NCI-H2029 treated with DMSO at 0.1 percent for 48 hours (cell line): ENCODE data around the gene AMFR.

ENCODE experiments used
- DNase-seq: peaks from one replicate; lab custom pipeline; 2025; lab: John Stamatoyannopoulos, UW

The AMFR gene

GRCh38 chr16:56425439-56425832 is at the start of gene AMFR:
TSS of gene AMFR (minus strand) at chr16:56425545. CDS start at chr16:56425327, 218 bp downstream.
- DNase-seq, result no peak

- DNase-seq, result no peak
Measured at GRCh38 chr16:56470666-56471065, 45.3 kb upstream of the AMFR start.

GRCh38 chr16:56470232-56470631 is 44.9 kb upstream of the AMFR start:
- no peak for DNase-seq

- DNase-seq, result no peak
Measured at GRCh38 chr16:56469748-56470147, 44.4 kb upstream of the AMFR start.

- no peak for DNase-seq
Measured at GRCh38 chr16:56468800-56469199, 43.5 kb upstream of the AMFR start.

- no peak for DNase-seq
Measured at GRCh38 chr16:56466344-56466743, 41.0 kb upstream of the AMFR start.

- DNase-seq, result no peak
Measured at GRCh38 chr16:56463153-56463552, 37.8 kb upstream of the AMFR start.

- DNase-seq, result no peak
Measured at GRCh38 chr16:56462064-56462796, 36.9 kb upstream of the AMFR start.

GRCh38 chr16:56460101-56460500 is 34.8 kb upstream of the AMFR start:
- DNase-seq, result no peak

GRCh38 chr16:56457927-56458470 is 32.7 kb upstream of the AMFR start:
- no peak for DNase-seq

- no peak for DNase-seq
Measured at GRCh38 chr16:56451753-56452689, 26.7 kb upstream of the AMFR start.

- peak; percentile 75 for DNase-seq
Measured at GRCh38 chr16:56450986-56451752, 25.8 kb upstream of the AMFR start, which contains the start of the genes NUDT21 and OGFOD1. TSS of gene NUDT21 (minus strand) at chr16:56451332. CDS start at chr16:56451202, 130 bp downstream. TSS of gene OGFOD1 (plus strand) at chr16:56451554. CDS start at chr16:56451613, 59 bp downstream.

- no peak for DNase-seq
Measured at GRCh38 chr16:56450275-56450985, 25.1 kb upstream of the AMFR start.

GRCh38 chr16:56448005-56448404 is 22.7 kb upstream of the AMFR start:
- no peak for DNase-seq

- no peak for DNase-seq
Measured at GRCh38 chr16:56447286-56447685, 21.9 kb upstream of the AMFR start.

- no peak for DNase-seq
Measured at GRCh38 chr16:56438038-56438437, 12.7 kb upstream of the AMFR start.

- no peak for DNase-seq
Measured at GRCh38 chr16:56436258-56436657, 10.9 kb upstream of the AMFR start.

- DNase-seq, result no peak
Measured at GRCh38 chr16:56428091-56428490, 2.7 kb upstream of the AMFR start.

GRCh38 chr16:56426585-56426984 is 1.2 kb upstream of the AMFR start:
- DNase-seq, result no peak

GRCh38 chr16:56424791-56425438 is 430 bp downstream of the AMFR start:
- DNase-seq, result no peak

GRCh38 chr16:56424404-56424764 is 961 bp downstream of the AMFR start:
- DNase-seq, result no peak
